ENCODE measurements around the gene FAM20C.
A peak's percentile ranks its signal among the peaks of the same experiment; 100 is the strongest.

The FAM20C gene

DNA sequence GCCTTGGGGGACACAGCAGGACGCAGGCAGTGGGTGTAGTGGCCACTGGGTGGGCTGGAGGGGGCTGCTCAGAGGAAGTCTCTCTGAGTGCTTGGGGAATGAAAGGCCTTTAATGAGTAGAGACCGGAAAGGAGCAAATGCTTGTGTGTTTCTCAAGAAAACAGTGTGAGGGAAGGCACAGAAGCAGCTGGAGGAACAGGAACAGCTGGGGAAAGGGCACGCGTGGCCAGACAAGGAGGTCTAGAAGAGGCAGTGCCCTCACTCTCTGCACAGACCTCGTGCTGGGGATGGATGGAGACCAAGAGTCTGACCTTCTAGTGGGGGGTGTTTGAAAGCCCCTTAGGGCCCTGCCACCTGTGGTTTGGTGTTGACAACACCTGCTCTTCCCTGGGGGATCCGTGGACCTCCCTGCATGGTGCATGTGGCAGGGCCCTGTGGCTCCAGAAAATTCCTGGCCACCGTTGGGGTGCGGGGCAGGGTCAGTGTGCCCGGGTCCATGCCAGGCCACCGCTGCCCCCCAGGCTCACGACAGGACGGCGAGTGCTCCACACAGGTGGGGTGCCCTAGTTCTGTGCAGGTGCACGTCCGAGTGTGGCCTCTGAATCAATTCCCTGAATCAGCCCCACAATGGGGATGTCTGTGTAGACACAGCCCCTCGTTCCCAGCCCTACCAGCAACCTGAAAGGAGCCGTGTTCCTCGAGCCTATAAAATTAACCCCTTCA lies 25.9 kb upstream of the FAM20C start:
- Histone ChIP-seq H3K4me3 (ENCODE audit: low read depth in 1 of 2, low read length in 1 of 2) (no peak overlapping the region), H3K27ac (peak overlapping the region; percentile 57), H3K27me3 (peaks cover 16% of the 10 kb centered on the region), H3K9me3 (no peaks in the 10 kb centered on the region), H3K36me3 (no peaks in the 10 kb centered on the region), H3K4me1 (ENCODE audit: control insufficient read depth in 1 of 2, insufficient read depth in 1 of 2, low read depth in 1 of 2, low read length in 1 of 2) (peaks cover 14 to 16% of the 10 kb centered on the region in 2 experiments)
- TF ChIP-seq, protein P1, sequence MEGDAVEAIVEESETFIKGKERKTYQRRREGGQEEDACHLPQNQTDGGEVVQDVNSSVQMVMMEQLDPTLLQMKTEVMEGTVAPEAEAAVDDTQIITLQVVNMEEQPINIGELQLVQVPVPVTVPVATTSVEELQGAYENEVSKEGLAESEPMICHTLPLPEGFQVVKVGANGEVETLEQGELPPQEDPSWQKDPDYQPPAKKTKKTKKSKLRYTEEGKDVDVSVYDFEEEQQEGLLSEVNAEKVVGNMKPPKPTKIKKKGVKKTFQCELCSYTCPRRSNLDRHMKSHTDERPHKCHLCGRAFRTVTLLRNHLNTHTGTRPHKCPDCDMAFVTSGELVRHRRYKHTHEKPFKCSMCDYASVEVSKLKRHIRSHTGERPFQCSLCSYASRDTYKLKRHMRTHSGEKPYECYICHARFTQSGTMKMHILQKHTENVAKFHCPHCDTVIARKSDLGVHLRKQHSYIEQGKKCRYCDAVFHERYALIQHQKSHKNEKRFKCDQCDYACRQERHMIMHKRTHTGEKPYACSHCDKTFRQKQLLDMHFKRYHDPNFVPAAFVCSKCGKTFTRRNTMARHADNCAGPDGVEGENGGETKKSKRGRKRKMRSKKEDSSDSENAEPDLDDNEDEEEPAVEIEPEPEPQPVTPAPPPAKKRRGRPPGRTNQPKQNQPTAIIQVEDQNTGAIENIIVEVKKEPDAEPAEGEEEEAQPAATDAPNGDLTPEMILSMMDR (IDR thresholded peaks at IDR 0.05), result no peak

DNA sequence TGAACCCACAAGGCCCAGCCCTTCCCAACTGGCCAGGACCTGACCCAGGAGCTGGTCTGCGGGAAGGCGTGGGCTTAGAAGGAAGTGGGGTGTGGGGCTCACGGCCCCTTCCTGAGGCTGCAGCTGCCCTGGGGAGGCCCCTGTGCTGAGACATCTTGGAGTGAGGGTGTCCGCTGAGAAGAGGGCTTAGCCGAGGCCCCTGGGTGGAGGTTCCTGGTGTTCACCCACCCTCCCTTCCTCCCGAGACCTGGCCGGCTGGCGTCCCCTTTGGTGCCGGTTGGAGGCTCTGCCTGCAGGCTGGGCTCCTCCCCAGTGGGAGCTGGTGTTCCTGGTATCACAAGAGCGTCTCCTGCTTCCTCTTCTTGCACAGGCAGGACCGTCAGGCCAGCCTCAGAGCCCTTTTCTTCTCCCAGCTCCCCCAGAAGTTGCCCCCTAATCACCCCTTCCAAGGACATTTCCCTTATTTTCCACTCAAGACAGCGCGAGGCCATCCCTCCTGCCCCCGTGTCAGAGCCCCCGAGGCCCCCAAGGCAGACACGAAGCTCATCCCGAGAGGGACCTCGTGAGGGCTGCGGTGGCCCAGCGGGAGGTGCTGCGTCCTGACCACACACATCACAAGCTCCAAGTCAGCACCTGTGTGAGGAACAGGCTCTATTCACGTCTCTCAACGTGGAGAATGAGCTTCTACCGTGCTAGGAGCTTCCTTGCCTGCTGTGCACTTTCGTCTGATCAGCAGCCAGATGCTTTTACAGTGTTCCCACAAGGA lies 25.1 kb upstream of the FAM20C start:
- TF ChIP-seq, protein P1 (IDR thresholded peaks at IDR 0.05), result no peak
- Histone ChIP-seq H3K9me3 (no peaks in the 10 kb centered on the region), H3K36me3 (no peaks in the 10 kb centered on the region), H3K4me3 (ENCODE audit: low read depth in 1 of 2, low read length in 1 of 2) (no peak overlapping the region), H3K27me3 (peaks cover 16% of the 10 kb centered on the region), H3K27ac (no peak overlapping the region), H3K4me1 (ENCODE audit: control insufficient read depth in 1 of 2, insufficient read depth in 1 of 2, low read depth in 1 of 2, low read length in 1 of 2) (peaks cover 14 to 16% of the 10 kb centered on the region in 2 experiments)

DNA sequence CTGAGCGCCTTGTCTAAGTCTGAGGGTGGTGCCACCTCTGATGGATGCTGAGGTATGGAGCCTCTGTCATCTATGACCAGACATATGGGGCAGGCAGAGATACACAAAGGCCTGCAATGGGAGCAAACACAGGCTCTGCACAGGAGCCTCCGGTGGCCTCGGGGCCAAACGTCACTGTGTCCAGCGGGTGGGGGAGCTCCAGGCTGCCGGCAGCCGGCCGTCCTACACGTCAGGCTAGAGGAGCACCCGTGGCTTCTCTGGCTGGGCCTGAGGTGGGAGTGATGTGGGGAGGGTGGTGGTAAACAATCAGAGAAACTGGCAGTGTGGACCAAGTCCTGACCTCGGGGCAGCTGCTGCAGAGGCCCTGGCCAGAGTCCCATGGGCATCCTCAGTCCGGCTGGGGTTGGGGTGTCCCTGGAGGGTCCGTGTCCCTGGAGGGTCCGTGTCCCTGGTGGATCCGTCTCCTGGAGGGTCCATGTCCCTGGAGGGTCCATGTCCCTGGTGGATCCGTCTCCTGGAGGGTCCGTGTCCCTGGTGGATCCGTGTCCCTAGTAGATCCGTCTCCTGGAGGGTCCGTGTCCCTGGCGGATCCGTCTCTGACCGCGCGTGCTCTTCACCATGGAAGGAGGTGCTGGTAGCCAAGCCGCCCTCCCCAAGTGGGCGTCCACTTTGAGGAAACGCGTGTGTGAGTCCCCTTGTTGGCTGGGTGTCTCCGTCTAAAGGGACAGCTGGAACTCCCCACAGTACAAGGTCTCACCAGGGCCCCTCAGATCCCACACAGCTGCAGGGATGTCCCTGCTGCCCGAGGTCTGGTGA lies 24.2 kb upstream of the FAM20C start:
- Histone ChIP-seq H3K9me3 (no peaks in the 10 kb centered on the region), H3K36me3 (no peaks in the 10 kb centered on the region), H3K27me3 (peaks cover 10% of the 10 kb centered on the region), H3K4me3 (ENCODE audit: low read depth in 1 of 2, low read length in 1 of 2) (no peak overlapping the region), H3K4me1 (ENCODE audit: control insufficient read depth in 1 of 2, insufficient read depth in 1 of 2, low read depth in 1 of 2, low read length in 1 of 2) (peaks cover 14 to 16% of the 10 kb centered on the region in 2 experiments), H3K27ac (no peak overlapping the region)
- TF ChIP-seq, protein P1 (IDR thresholded peaks at IDR 0.05), result no peak

DNA sequence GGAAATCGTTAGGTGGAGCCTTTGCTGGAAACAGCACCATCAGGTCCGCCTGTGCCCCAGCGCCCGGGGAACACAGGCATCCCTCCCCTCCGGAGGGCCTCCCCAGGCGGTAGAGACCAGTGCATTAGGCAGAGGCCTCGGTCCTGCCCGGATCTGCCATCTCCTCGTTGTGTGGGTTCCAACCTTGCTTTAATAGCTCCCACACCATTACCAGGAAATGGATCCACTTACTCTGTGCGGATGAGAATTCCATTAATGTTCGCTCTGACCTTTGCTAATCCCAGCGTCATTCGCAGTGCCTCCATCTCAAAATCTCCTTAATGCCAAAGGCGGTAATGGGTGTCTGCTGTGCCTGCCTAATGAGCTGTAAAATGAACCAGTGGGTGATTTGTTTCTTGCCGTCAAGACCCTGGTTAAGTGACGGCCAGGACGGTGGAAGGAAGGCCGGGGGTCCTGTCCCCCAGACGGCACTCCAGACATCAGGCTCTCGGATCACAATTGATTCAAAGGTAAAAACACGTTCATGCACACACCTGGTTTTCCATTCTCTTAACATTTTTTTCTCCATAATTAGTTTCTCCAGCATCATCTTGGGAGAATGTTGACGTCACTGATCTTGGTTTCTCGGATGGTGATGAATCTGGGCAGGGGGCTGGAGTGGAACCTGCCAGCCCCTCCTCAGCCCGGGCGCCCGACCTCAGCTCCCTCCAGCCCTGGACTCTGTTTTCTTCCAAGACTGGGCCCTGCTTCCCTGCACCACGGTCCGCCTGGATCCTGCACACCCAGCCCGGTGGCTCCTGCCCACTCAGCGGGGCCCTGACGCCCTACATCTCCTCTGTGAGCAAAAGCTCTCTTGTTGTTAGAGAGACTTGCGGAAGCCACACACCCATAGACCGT lies 22.8 kb upstream of the FAM20C start:
- no peaks in the 10 kb centered on the region for H3K27me3 ChIP-seq
- no peaks in the 10 kb centered on the region for H3K36me3 ChIP-seq
- H3K4me1 ChIP-seq (ENCODE audit: control insufficient read depth in 1 of 2, insufficient read depth in 1 of 2, low read depth in 1 of 2, low read length in 1 of 2), result peaks cover 14 to 16% of the 10 kb centered on the region in 2 experiments
- no peak overlapping the region for H3K27ac ChIP-seq
- H3K4me3 ChIP-seq (ENCODE audit: low read depth in 1 of 2, low read length in 1 of 2), result no peak overlapping the region
- H3K9me3 ChIP-seq, result no peaks in the 10 kb centered on the region
- TF ChIP-seq, protein P1 (IDR thresholded peaks at IDR 0.05), result no peak
